ENCODE data around the gene THOC7. TPM values are rescaled to one million over a fixed set of nuclear protein-coding genes. Genes with fewer than 3 reads are reported as not detected.
A peak's percentile ranks its signal among the peaks of the same experiment; 100 is the strongest.

Gene THOC7
- total RNA-seq, 1 experiment from 2014 or later = 67.3 TPM

- peaks cover 12 to 25% of the 10 kb centered on the region in 2 experiments; a peak in 3 of 4 replicates for H3K4me1 ChIP-seq (ENCODE audit: control insufficient read depth in 1 of 2, insufficient read depth in 2 of 2, low read length in 2 of 2)
- BruUV-seq (replicated peaks) = no TSS peak
- no peaks in the 10 kb centered on the region for H3K9me2 ChIP-seq (ENCODE audit: insufficient read depth)
- peak overlapping the region; percentile 91; the same call in 1 of the 2 replicates for H3K27ac ChIP-seq (ENCODE audit: low read depth, low read length)
- no peak overlapping the region for H2AFZ ChIP-seq (ENCODE audit: low read depth, low read length, poor library complexity, severe bottlenecking)
- TF ChIP-seq SIN3A (IDR thresholded peaks at IDR 0.05; ENCODE audit: low read depth) (no peak), CBX3 (IDR thresholded peaks at IDR 0.05; ENCODE audit: low read depth) (no peak), REST (IDR thresholded peaks at IDR 0.05; ENCODE audit: low read depth) (no peak), ZNF274 (IDR thresholded peaks at IDR 0.05; ENCODE audit: low read depth, low read length) (no peak), CEBPB (IDR thresholded peaks at IDR 0.05; ENCODE audit: low read depth) (no peak), ZFX (IDR thresholded peaks at IDR 0.05) (no peak), POLR2A (IDR thresholded peaks at IDR 0.05; ENCODE audit: borderline replicate concordance, extremely low read depth, insufficient read depth, insufficient read length) (no peak), ATF3 (IDR thresholded peaks at IDR 0.05) (no peak), RAD21 (IDR thresholded peaks at IDR 0.05; ENCODE audit: low read depth) (no peak), ZBTB33 (IDR thresholded peaks at IDR 0.05; ENCODE audit: extremely low read depth, insufficient replicate concordance, low read length) (no peak), CTCF (IDR thresholded peaks at IDR 0.05 in 2 of 3, conservative IDR thresholded peaks at IDR 0.05 in 1 of 3; ENCODE audit: borderline replicate concordance in 1 of 3, insufficient read depth in 1 of 3, low read depth in 2 of 3, low read length in 2 of 3) (no peak), TCF7L2 (IDR thresholded peaks at IDR 0.05; ENCODE audit: borderline replicate concordance, extremely low read depth, insufficient read depth, insufficient read length) (no peak), MAX (IDR thresholded peaks at IDR 0.05) (no peak), YY1 (IDR thresholded peaks at IDR 0.05; ENCODE audit: extremely low read depth, insufficient replicate concordance, low read depth, low read length) (no peak), EGR1 (IDR thresholded peaks at IDR 0.05; ENCODE audit: low read depth) (no peak)
- H3K4me3 ChIP-seq (replicated peaks in 1 of 2; ENCODE audit: low read depth in 1 of 2, low read length in 2 of 2) = peak overlapping the region; percentile 63 to 74
- intact Hi-C loops (cut with micrococcal nuclease) = loop anchor here (5.0 kb wide), 1 partner anchor 49 kb away; the partner anchor contains the start of genes ATXN7 and THOC7
- 0 out of 4 replicates have a peak, but pooled peaks cover 0 to under 1% of the 10 kb centered on the region in 2 experiments for H3K36me3 ChIP-seq (ENCODE audit: control insufficient read depth in 1 of 2, insufficient read depth in 2 of 2, low read length in 2 of 2)
- CTCF ChIA-PET = no interaction called here
- DNase-seq (ENCODE audit: low read depth, low spot score) (no peak), ATAC-seq (no peak)
- peak overlapping the region; percentile 79 for H3K9ac ChIP-seq (ENCODE audit: low read length)
- POLR2A ChIA-PET = no interaction called here
- no peaks in the 10 kb centered on the region for H4K20me1 ChIP-seq (ENCODE audit: insufficient read depth)
- no peaks in the 10 kb centered on the region for H3K27me3 ChIP-seq (ENCODE audit: insufficient read depth, low read length)
- RAD21 ChIA-PET (ENCODE audit: low non-redundant PET in 1 of 2, low total read pairs in 2 of 2, uncharacterized antibody in 2 of 2, unreplicated experiment in 2 of 2) = no interaction called here
- no peaks in the 10 kb centered on the region for H3K9me3 ChIP-seq (ENCODE audit: control insufficient read depth in 1 of 2, insufficient read depth in 1 of 2, low read depth in 1 of 2, low read length in 2 of 2)
- peaks cover 43% of the 10 kb centered on the region for H3K79me2 ChIP-seq (ENCODE audit: insufficient read depth, low read length)
- H3K4me2 ChIP-seq (ENCODE audit: low read length) = peak overlapping the region; percentile 89
Observed at GRCh38 chr3:63910891-63911290, 47.3 kb upstream of the THOC7 start.

Data from HCT116 (cell line).